ENCODE measurements around the gene NRXN3.

DNA sequence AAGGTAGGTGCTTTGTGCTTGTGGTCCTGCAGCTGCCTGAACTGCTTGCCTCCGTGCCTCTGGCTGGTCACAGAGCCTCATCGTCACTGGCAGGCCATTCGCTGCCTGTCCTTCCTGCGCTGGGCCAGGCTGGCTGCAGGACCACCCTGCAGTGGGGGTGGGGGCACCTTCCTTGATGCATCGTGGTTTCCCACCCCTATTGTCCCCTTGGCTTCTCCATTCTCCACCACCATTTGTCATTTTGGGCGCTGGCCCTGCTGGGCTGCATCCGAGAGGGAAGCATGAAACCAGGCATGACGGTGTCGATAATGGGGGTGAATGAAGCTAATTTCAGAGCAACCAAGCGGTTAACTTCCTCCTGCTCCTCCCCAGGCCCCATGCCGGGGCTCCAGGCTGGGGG, 127.7 kb downstream of the NRXN3 start:
- TF ChIP-seq, protein P1, sequence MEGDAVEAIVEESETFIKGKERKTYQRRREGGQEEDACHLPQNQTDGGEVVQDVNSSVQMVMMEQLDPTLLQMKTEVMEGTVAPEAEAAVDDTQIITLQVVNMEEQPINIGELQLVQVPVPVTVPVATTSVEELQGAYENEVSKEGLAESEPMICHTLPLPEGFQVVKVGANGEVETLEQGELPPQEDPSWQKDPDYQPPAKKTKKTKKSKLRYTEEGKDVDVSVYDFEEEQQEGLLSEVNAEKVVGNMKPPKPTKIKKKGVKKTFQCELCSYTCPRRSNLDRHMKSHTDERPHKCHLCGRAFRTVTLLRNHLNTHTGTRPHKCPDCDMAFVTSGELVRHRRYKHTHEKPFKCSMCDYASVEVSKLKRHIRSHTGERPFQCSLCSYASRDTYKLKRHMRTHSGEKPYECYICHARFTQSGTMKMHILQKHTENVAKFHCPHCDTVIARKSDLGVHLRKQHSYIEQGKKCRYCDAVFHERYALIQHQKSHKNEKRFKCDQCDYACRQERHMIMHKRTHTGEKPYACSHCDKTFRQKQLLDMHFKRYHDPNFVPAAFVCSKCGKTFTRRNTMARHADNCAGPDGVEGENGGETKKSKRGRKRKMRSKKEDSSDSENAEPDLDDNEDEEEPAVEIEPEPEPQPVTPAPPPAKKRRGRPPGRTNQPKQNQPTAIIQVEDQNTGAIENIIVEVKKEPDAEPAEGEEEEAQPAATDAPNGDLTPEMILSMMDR (IDR thresholded peaks at IDR 0.05; ENCODE audit: insufficient read depth, low read length, poor library complexity, severe bottlenecking), result no peak
- no peak for TF ChIP-seq EZH2phosphoT487 (conservative IDR thresholded peaks at IDR 0.05; ENCODE audit: low read length)
